Pancreas (tissue), 10 donors: ENCODE results near the gene ACVR1. TPM values are rescaled to one million over a fixed set of nuclear protein-coding genes. Genes with fewer than 3 reads are reported as not detected.
"Not testable (repeated sequence)": the region's sequence is repeated elsewhere in the genome, so short reads cannot be mapped to it uniquely, and the experiment has no call there.

Experiments used
- ATAC-seq, 4 donors: fragments of 200-7000 bp; cut with Tn5 transposase; one replicate each; pipeline versions ENCODE4 v1.8.0 to v1.9.1; 2020; ENCODE audit warnings: mild to moderate bottlenecking in 4 of 4, moderate library complexity in 4 of 4
- DNase-seq, 6 donors: peaks; one replicate each; pipeline ENCODE4 v3.0.0-alpha.2; 2020
- FAIRE-seq: peaks from 2 replicates; lab custom pipeline; 2012; peaks lifted over from hg19 to GRCh38; lab: Jason Lieb, UNC
- H3K27ac ChIP-seq, 4 donors: fragments of 200-600 bp; sonication (generic); 1 replicate in 3 of 4; 2 replicates in 1 of 4; pipeline versions ENCODE4 v1.5.0 to v1.8.0; 2020
- H3K27me3 ChIP-seq, 4 donors: fragments of 200-600 bp; one replicate each; pipeline ENCODE4 v1.8.0; 2021
- H3K36me3 ChIP-seq, 3 donors: fragments of 200-600 bp; sonication (generic) in 1 of 3; one replicate each; pipeline versions ENCODE4 v1.5.0 to v1.8.0; 2020 to 2021
- H3K4me1 ChIP-seq, 3 donors: fragments of 200-600 bp; one replicate each; pipeline ENCODE4 v1.8.0; 2021
- H3K4me3 ChIP-seq, 4 donors: fragments of 200-600 bp; sonication (generic) in 2 of 4; one replicate each; pipeline versions ENCODE4 v1.5.0 to v1.8.0; 2020 to 2021
- H3K9me3 ChIP-seq, 4 donors: fragments of 200-600 bp; one replicate each; pipeline ENCODE4 v1.8.0; 2021
- CTCF ChIP-seq, 4 donors: fragments of 200-600 bp; sonication (generic) in 3 of 4; IDR thresholded peaks; one replicate each; pipeline versions ENCODE4 v1.5.0 to v1.8.0; 2021; ENCODE audit warnings: antibody characterized with exemption in 4 of 4
- WGBS, 2 donors: extraction: QIAGEN DNeasy Blood & Tissue Kit; methylation state at CpG; one replicate each; pipeline ENCODE4 v1.1.7; 2013; 5-methylcytosine and 5-hydroxymethylcytosine counted together
- intact Hi-C, 3 donors: fragments of 100-400 bp; cut with DNase I; formaldehyde crosslinking; loops; one replicate each; pipeline versions ENCODE4 v1.11.1 to v1.14.2; 2022
- polyA plus RNA-seq, 2 donors: library from polyadenylated mRNA; stranded (reverse); fragments of 200-250 nt; gene quantifications; one replicate each; pipeline ENCODE4 v1.2.3, GENCODE V29; 2013
- total RNA-seq, 6 donors: library from RNA; stranded (reverse); fragmentation: NEBNext Ultra II Directional in 4 of 6; extraction: Animal tissue kit (Norgen Biotek cat#: 25700) in 4 of 6; gene quantifications; one replicate each; pipeline versions ENCODE4 v1.2.1 to v1.2.4, GENCODE V29; 2021 to 2023
- donor health status: healthy with polysubstance abuse.
- donor health status: DM: no; HTN: no; CAD: no; lungs with moderate emphysema.
- donor health status: DM: no; HTN: no; CAD: no.
- donor health status: control.
- donor health status: control.
- donor health status: Bipolar disorder and iron deficiency.
- donor health status: DM: yes; HTN: yes; CAD: no.
- donor health status: DM: no; HTN: no; CAD: no.
- donor health status: DM: no; HTN: no; CAD: no.
- donor health status: DM: yes; HTN: yes; CAD: no.

ACVR1 gene
- total and polyA plus RNA-seq, 8 donors = 3.1 to 25.2 (median 11.7) TPM

- no peak for TF ChIP-seq CTCF (IDR thresholded peaks at IDR 0.05)
- intact Hi-C loops = no loop called here
- no peaks in the 10 kb centered on the region for H3K9me3 ChIP-seq
- no peaks in the 10 kb centered on the region for H3K27me3 ChIP-seq
- DNase-seq (no peak), FAIRE-seq (no peak), ATAC-seq (no peak)
- no peak overlapping the region for H3K4me3 ChIP-seq
- peaks cover 0 to 18% (median 8%) of the 10 kb centered on the region in 3 donors for H3K36me3 ChIP-seq
- H3K27ac ChIP-seq = no peak overlapping the region
- H3K4me1 ChIP-seq = no peaks in the 10 kb centered on the region
These were observed 114.6 kb downstream of the ACVR1 start for GRCh38 chr2:157761520-157761919.

- ATAC-seq (no peak), FAIRE-seq (no peak), DNase-seq (no peak)
- Histone ChIP-seq H3K36me3 (peaks cover 0 to 17% (median 5%) of the 10 kb centered on the region in 3 donors), H3K27ac (no peak overlapping the region), H3K27me3 (no peaks in the 10 kb centered on the region), H3K4me3 (no peak overlapping the region), H3K9me3 (no peaks in the 10 kb centered on the region), H3K4me1 (no peaks in the 10 kb centered on the region)
- TF ChIP-seq CTCF (IDR thresholded peaks at IDR 0.05) = no peak
- intact Hi-C loops = no loop called here
- 95% methylated on average over 5 of the region's 5 CpGs for WGBS, 2 donors
These were observed 115.2 kb downstream of the ACVR1 start for GRCh38 chr2:157760949-157761348.

- no peaks in the 10 kb centered on the region for H3K9me3 ChIP-seq
- DNase-seq = no peak
- H3K4me1 ChIP-seq = no peaks in the 10 kb centered on the region
- H3K27ac ChIP-seq = no peak overlapping the region
- peaks cover 0 to 7% (median 0%) of the 10 kb centered on the region in 3 donors for H3K36me3 ChIP-seq
- TF ChIP-seq CTCF (IDR thresholded peaks at IDR 0.05) = no peak
- no peak for FAIRE-seq
- ATAC-seq = no peak
- no peaks in the 10 kb centered on the region for H3K27me3 ChIP-seq
- H3K4me3 ChIP-seq = no peak overlapping the region
- intact Hi-C loops = no loop called here
These were observed 116.3 kb downstream of the ACVR1 start for GRCh38 chr2:157759855-157760254.

GRCh38 chr2:157758586-157758985 lies 117.5 kb downstream of the ACVR1 start:
- H3K4me3 ChIP-seq = no peak overlapping the region
- H3K27me3 ChIP-seq = no peaks in the 10 kb centered on the region
- ATAC-seq (no peak), FAIRE-seq (no peak), DNase-seq (no peak)
- intact Hi-C loops = no loop called here
- H3K27ac ChIP-seq = no peak overlapping the region
- H3K4me1 ChIP-seq = no peaks in the 10 kb centered on the region
- no peaks in the 10 kb centered on the region for H3K9me3 ChIP-seq
- H3K36me3 ChIP-seq = peaks cover 0 to 7% (median 0%) of the 10 kb centered on the region in 3 donors
- TF ChIP-seq CTCF (IDR thresholded peaks at IDR 0.05) = no peak
- 92 to 96% methylated on average over 2 of the region's 2 CpGs for WGBS, 2 donors

GRCh38 chr2:157757500-157757899 lies 118.6 kb downstream of the ACVR1 start:
- TF ChIP-seq CTCF (IDR thresholded peaks at IDR 0.05) = no peak
- intact Hi-C loops = no loop called here
- DNase-seq (no peak), FAIRE-seq (no peak), ATAC-seq (no peak)
- Histone ChIP-seq H3K9me3 (no peaks in the 10 kb centered on the region), H3K4me1 (no peaks in the 10 kb centered on the region), H3K36me3 (peaks cover 0 to 7% (median 0%) of the 10 kb centered on the region in 3 donors), H3K27ac (no peak overlapping the region), H3K27me3 (no peaks in the 10 kb centered on the region), H3K4me3 (no peak overlapping the region)
- 96 to 100% methylated on average over 1 of the region's 1 CpG for WGBS, 2 donors

GRCh38 chr2:157756447-157756846 lies 119.7 kb downstream of the ACVR1 start:
- H3K9me3 ChIP-seq = not testable (repeated sequence)

More at GRCh38 chr2:157756447-157756846, 119.7 kb downstream of the ACVR1 start:
- H3K27ac ChIP-seq, H3K4me1 ChIP-seq, intact Hi-C loops, DNase-seq, H3K27me3 ChIP-seq, H3K36me3 ChIP-seq, ATAC-seq, H3K4me3 ChIP-seq, FAIRE-seq: not testable (repeated sequence)
- WGBS, 2 donors = 97 to 99% methylated on average over 5 of the region's 5 CpGs
